ENCODE data around the gene RNASE9.
"Not testable (repeated sequence)": the region's sequence is repeated elsewhere in the genome, so short reads cannot be mapped to it uniquely, and the experiment has no call there.

Gene RNASE9

DNA sequence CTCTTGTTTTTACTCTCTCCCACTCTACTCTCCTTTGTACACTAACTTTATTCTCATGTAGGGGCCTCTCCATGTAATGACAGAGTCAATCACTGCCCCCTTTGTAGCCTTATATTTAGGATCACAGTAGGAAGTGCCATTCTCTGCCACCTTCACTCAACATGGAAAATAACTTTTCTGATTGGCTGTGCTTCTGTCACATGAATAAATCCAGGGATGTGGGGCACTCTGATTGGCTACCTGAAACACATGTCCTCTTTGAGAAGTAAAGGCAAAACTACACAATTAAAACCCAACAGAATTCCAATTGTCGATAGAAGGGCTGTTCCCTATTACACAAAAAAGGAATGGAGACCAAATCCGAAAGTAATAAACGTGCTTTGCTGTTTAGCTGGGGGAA lies at the start of gene RNASE9:
RNASE9 (minus strand) TSS at position 87 of the 400 bp plus-strand sequence.
- no peak for DNase-seq (ENCODE audit: low read depth)

DNA sequence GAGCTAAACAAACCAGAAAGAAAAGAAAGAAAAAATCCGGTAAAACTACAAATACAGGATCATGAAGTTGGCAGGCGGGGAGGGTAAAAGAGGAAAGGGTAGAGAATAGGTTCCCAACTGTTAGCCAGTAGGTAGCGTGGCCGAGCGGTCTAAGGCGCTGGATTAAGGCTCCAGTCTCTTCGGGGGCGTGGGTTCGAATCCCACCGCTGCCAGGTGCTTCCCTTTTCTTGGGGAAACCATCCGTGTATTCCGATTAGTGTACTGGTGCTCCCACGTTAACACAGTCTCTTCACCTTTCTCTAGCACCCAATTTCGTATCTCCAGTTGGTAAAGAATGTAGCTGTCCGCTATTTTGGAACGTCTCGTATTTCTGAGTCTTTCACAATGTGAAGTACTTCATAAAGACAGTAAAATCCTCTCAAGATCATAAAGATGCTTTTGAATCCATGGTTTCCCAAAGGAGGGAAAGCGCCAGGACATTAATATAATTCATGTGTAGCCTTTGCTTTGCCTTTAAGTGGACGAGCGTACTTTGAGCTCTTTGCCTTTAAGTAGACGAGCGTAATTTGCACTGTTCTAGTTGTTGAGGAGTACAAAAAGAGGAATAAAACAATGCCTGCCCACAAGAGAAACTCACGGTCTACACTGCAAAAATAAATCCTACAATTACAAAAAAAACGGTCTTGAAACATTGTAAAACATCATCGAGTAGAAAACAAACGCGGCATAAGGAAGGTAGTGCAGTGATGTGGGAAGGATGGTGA lies 49.3 kb upstream of the RNASE9 start:
- DNase-seq (ENCODE audit: low read depth) = peak; percentile 77

DNA sequence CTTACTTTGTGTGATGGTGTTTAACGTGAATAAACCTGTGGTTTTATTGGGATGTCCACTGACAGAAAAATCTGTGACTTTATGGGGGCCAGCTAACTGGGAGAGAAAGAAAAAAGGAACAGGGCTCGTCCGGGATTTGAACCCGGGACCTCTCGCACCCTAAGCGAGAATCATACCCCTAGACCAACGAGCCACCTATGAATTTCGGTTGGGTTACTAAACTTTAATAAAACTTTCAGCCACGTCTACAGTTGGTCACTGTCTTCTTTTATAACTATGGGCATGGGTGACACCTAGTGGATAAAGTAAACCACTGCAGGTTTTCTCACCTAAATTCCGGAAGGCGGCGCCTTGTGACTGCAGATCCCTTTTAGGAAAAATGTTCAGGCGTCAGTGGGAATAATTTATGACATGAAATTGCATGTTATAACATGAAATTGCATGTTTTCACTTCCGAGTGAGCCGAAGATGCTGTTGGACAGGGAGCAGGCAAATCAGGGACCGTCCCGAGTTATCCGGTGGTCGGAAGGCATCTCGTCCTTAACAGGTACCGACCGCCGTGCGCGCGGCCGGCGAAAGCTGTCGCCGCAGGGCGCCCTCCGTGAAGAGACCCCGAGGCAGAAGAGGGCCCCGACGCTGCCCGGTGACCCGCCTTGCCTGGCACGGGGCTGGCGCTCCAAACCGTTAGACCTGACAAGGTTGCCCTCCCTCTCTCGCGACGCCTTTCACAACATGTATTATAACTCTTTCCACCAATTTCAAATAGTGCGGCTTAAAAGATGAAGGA lies 48.6 kb upstream of the RNASE9 start:
- DNase-seq (ENCODE audit: low read depth) = peak; percentile 69

DNA sequence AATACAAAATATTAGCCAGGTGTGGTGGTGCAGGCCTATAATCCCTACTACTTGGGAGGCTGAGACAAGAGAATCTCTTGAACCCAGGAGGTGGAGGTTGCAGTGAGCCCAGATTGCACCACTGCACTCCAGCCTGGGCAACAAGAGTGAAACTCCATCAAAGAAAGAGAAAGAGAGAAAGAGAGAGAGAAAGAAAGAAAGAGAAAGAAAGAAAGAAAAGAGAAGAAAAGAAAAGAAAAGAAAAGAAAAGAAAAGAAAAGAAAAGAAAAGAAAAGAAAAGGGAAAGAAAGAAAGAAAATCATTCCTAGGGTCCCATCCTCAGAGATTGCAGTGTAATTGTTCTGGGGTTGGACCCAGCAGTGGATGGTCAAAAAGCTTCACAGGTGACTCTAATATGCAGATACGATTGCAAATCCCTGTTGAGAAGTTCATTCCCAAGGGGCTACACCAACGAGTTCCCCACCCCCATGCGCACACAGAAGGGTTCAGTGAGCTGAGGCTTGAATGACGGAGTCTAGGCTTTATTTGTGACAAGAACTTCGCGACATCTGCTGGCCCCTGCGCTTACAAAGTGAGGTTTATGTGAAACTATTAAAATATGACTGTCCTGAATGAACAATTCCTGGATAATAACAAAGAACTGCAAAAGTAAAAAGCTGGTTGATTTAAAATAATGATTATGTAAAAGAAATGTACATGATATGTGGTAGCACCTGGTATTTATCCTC lies 47.7 kb upstream of the RNASE9 start:
- DNase-seq (ENCODE audit: low read depth) = no peak

DNA sequence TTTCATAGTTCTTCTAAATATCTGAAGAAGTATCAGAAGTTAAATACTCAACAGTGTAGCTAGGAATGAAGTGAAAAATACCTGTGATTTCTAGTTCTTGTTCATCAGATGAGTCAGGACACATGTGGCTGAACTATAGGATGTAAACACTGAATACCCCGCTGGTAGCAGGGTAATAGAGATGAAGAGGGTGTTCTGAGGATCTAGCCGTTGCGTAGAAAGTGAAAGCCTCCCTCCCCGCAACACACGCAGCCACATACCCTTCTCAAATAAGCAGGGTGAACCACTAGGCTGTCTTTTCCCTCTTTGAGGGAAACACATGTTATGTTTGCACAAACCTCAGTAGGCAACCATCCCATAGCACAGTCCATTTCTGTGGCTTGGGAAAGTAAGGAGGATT lies 46.8 kb upstream of the RNASE9 start:
- DNase-seq (ENCODE audit: low read depth) = no peak

DNA sequence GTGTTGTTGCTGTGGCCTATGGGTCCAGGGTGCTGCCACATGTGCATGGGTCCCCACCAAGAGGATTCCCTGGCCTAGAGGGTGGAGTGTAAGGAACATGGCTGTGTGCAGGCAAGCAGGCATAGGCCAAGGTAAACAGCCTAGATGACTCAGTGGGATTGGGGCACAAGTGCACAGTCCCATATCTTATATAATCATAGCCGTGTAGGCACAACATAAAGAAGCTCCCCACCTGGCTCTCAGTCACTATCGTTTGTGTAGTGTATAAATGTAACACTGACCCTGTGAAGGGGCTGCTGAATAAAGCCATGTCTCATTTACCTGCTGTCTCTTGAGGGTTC lies 46.0 kb upstream of the RNASE9 start:
- DNase-seq (ENCODE audit: low read depth) = no peak

DNA sequence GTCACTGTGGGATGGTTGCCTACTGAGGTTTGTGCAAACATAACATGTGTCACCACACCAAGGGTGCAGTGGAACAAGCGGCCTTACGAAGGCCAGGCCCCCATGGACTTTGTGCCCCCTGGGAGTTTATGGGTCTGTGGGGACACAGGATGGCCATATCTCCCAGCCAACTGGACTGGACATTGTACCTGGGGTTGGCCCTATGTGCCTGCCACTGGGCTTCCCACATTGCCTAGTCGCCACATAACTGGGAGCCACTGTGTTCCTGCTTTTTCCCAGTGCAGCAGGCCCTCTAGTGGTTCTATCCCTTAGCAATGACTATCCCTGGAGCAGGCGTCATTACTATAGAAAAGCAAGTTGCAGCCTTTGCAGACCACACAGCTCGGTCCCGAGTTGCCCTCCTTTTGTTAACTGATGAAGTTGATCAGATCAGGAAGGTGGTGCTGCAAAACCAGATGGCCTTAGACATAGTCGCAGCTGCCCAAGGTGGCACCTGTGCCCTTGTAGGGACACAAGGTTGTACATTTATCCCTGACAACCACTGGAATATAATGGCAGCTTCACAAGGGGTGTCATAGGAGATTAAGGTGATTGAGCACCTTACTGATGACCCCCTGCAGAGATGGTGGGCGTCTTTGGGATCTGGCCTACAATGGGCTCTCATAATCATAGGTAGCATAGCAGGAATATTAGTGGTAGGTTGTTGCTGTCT lies 45.5 kb upstream of the RNASE9 start:
- no peak for DNase-seq (ENCODE audit: low read depth)

DNA sequence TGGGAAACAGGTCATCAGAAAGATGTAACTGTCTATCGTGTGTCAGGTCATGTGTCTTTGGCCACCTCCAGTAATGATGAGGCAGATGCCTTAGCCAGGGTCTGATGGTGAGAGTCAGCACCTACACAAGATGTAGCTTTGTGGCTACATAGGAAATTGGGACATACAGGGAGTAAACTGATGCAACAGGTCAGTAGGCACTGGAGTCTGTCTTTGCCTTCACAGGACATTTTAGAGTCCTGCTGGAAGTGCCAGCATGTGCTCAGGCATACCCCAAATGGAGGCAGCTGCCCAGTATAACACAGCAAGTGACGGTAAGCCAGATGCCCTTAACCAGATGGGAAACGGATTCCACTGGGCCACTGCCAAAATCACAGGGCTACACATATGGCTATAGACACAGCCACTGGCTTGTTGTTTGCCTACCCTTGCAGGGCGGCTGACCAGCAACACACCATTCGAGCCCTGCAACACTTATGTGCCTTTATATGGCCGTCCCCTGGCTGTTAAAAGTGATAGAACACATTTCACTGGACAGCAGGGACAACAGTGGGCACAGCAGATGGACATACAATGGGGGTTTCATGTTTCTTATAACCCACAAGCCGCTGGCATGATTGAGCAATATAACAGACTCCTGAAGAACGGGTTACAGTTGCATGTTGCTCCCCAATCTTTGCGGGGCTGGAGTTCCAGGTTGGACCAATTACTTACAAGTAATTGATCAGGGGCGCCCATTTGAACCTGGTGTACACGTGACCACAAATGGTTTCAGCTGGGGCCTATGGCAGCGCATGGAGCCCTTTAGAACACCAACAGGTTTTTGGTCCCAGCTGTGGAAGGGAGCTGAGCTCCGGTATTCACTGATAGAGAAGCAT lies 43.2 kb upstream of the RNASE9 start:
- no peak for DNase-seq (ENCODE audit: low read depth)

DNA sequence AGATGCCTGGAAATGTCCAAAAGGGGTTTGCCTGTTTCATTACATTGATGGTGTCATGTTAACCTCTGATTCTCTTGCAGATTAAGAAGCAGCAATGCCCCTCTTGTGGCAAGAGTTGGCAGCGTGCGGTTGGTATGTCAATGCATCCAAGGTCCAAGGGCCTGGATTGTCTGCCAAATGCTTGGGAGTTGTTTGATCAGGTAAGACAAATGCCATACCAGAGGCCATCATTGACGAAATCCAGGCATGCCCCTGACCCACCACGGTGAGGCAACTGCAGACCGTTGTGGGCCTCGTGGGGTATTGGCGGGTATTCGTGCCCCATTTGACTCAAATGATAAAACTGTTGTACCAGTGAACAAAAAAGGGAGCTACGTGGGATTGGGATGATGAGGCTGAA lies 41.7 kb upstream of the RNASE9 start:
- no peak for DNase-seq (ENCODE audit: low read depth)

DNA sequence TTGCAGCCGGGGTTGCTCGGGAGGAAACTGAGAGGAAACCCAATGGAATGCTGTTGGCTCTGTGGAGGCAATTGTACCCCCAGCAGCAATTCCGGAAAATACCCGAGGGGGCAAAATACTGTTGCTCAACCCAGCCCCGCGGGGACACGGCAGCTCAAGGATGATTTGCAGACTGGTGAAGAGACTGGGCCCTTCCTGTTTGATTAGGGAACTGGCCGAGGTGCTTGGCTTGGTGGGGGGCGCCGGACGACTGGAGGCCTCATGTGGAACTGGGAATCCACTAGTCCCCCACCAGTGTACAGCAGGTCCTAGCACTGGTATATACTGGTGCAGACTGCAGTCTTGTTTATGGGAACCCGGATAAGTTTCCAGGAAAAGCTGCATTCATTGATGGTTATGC lies 40.7 kb upstream of the RNASE9 start:
- no peak for DNase-seq (ENCODE audit: low read depth)

DNA sequence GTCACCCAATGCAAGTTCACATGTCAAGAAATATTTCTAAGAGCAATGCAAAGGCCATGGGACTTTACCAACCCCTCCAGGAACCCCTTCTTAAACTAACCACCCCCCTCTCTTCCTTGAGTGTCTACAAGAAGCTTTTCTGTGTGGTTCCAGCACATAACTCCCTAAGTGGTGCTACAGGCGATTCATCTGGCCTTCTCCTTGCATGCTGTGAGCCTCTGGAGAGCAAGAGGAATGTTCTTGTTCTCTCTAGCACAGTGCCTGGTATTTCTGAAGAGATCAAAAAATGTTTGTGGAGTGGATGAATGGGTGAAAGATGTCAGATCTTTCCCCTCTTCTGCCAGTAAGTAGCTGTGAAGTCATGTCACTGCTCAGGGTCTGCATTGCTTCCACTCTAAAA lies 36.3 kb upstream of the RNASE9 start:
- no peak for DNase-seq (ENCODE audit: low read depth)

DNA sequence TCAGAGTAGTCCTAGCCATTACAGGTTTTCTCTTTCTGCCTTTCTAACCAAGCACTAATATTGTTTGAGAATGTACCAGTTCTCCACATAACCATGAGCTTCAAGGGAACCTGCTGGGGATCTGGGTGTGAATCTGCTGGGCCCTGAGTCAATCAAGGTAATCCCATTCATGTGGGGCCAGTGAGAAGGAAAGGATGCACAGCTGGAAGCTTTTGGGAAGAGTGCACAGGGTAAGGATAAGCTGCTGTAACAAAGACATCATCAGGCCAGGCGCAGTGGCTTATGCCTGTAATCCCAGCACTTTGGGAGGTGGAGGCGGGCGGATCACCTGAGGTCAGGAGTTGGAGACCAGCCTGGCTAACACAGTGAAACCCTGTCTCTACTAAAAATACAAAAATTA lies 34.9 kb upstream of the RNASE9 start:
- DNase-seq (ENCODE audit: low read depth) = not testable (repeated sequence)

DNA sequence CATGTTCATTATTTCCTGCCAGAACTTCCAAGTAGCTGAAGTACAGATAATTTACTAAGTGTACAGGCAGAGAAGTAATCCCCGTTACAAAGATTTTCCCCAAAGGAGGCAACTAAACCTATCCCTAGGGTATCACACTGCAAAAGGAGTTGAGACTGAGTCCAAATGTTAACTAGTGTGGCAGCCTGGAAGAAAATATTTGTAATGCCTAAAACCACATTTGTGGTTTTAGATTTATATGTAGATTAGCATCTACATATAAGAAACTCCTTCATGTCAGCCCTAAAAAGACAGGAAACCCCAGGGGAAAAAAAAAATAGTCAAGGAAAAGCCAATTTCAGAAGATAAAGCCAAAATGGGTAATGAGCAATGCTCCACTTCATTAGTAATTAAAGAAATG lies 31.7 kb upstream of the RNASE9 start:
- no peak for DNase-seq (ENCODE audit: low read depth)

DNA sequence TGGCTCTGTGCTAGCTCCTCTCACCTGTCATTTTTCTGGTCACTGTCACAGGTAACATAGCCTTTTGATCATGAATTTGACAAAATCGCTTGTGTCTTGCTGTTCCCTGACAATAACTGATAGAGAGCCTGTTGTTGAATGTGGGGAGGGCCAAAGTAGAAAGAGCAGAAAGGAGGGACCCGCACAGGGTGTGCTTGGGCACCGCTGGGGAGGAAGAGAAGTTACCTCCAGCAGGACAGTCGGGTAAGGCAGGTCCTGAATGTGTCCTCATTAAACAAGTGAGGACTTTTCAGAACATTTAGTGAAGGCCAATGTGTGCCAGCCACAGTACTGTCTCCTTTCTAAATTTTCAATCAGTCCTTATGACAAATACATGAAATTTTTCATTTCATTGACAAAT lies 30.4 kb upstream of the RNASE9 start, which contains the start of gene RNASE12:
RNASE12 (minus strand) TSS at position 142 of the 400 bp plus-strand sequence. CDS start 653 bp downstream, outside the sequence.
- no peak for DNase-seq (ENCODE audit: low read depth)

DNA sequence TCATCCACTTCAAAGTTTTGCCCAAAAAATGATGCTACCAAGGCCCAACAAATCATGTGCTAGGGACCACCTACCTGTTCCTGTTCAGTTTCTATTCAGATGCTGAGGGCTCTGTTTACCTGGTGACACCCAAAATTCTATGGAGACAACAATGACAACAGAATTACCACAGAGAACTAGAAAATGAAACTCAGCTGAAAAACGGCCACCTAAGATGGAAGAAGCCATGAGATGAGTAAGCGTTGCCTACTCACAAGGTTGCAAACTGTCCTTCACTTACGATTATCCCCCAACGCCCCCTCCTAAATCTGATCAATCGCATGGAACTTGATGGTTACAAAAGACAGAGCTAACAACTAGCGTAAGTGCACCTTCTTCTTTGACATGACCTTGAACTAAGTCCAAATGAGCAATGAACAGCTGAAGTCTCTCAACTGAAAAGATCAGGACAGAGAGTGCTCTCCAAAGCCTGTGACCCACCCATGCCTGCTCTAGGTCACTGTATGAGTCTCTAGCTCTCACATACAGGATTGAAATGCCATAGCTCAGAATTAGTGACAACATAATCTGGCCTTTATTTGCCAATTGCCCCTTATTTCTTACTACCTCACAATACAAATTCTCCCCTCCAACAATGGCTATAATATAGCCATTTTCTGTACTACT lies 26.8 kb upstream of the RNASE9 start, which contains the start of gene RNASE11:
RNASE11 (minus strand) TSS at position 513 of the 666 bp plus-strand sequence.
- DNase-seq (ENCODE audit: low read depth) = no peak

DNA sequence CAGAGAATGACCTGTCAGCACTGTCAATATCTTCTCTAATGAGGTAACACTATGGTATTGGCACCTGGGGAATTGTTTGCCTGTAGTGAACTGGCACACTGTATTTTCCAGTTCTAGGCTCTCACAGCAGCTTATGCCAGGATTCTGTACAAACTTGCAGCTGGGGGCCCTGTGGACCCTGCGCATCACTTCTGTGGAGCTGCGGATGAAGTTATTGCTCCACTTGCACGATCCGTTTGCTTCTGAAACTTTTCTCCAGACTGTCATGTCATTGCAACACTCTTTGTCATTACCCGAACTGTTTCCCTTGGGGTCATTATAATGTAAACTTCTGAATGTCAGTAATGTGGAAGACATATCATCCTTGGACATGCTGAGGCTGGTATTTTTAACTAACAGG lies 23.1 kb upstream of the RNASE9 start:
- no peak for DNase-seq (ENCODE audit: low read depth)

DNA sequence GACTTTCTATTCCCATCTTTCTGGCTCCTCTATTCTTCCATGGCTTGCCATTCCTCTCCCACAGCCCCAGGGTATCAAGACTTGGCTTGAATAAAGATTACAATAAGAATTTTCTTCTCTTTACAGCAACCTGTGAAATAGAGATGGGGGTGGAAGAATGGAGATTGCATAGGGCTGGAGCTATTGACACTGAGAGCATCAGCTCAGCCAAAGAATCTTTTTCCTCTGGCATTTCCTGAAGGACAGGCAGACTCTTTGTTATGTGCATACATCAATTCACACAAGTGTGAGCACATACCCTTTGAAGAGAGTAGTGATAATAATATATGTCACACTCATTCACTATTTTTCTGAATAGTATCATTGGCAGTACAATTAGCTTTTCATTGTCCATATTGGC lies 22.3 kb upstream of the RNASE9 start:
- DNase-seq (ENCODE audit: low read depth) = no peak

DNA sequence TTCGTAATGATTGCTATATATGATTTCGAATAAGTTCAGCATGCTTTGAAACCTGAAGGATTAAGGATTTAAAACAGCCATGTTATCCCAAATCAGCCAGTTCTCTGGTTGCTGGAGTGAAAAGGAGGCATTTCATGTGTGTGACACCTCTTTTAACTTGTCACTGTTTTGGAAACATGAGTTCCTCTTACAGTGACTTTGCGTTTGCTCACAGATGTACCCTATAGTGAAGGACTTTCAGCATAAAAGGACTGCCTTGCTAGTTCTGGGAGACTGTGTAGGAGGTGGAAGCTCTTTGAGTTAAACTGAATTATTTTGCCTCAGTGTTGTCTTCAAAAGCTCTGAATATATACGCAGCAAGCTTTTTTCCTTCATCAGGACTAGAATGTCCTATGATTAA lies 19.4 kb upstream of the RNASE9 start:
- no peak for DNase-seq (ENCODE audit: low read depth)

DNA sequence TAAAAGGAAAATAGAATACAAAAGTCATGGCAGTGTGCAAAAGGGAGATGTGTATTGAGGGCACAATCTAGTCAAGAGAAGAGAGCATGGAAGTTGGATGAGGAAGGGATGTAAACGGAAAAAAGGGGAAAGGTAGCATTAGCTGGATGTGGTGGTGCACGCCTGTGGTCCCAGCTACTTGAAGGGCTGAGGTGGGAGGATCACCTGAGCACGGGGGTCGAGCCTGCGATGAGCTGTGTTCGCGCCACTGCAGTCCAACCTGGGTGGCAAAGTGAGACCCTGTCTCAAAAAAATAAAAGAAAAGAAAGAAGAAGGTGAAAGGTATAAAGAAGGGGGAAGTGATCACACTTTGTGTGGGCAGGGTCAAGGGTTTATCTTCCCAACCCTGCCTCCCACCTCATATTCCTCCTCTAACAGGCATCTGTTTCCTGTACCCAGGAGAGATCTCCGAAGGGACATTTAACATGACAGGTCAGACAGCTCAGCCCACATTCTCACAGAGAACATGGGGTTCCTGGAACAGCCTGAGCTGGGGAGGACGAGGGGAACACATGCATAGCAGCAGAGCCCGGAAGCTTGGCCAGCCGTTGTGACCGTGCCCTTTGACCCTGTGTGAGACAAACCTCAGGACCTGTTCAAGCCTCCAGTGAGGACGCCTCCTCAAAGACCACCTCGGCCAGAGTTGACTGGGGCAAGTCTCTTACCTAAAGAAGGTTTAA lies 18.1 kb upstream of the RNASE9 start:
- no peak for DNase-seq (ENCODE audit: low read depth)

DNA sequence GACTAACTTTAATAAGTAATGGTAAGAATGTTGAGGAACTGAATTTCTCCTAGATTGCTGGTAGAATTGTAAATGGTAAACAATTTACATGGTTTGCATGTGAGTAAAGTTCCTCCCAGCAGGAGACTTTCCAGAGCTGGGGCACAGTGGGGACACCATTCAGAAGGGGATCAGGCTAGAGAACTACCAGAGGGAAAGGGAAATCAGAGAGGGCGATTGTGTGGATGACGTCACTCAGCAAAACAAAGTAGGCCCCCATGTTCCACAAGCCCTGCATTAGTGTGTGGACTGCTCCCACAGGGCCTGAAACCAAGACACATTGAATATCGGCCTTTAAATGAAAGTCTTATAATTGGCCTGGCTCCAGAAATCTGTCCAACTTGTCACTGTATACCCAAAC lies 17.5 kb upstream of the RNASE9 start:
- DNase-seq (ENCODE audit: low read depth) = no peak

All from activated T-cell treated with anti-CD3 and anti-CD28 coated beads for 24 hours (primary cell).